IMR-90 (cell line): ENCODE results near the gene TSPAN3. TPM values are rescaled to one million over a fixed set of nuclear protein-coding genes. Genes with fewer than 3 reads are reported as not detected.
A peak's percentile ranks its signal among the peaks of the same experiment; 100 is the strongest.

ENCODE experiments used
- ATAC-seq: fragments of 200-7000 bp; cut with Tn5 transposase; 2 replicates; pipeline ENCODE4 v1.9.1; 2020; ENCODE audit warnings: low read depth, mild to moderate bottlenecking, moderate library complexity
- BruUV-seq: library from RNA; stranded (reverse); fragments of 400-500 nt; replicated peaks from 2 replicates; lab custom pipeline; 2021; lab: Mats Ljungman, UMichigan
- CTCF ChIA-PET: fragments of 300-600 bp; formaldehyde crosslinking; extraction: SDS; loops from one replicate; lab custom pipeline; 2021; ENCODE audit warnings: antibody characterized with exemption; lab: Yijun Ruan, JAX
- POLR2A ChIA-PET: fragments of 300-600 bp; sonication (Branson Sonifier 250); formaldehyde crosslinking; loops from one replicate; lab custom pipeline; 2022; ENCODE audit warnings: antibody characterized with exemption; ENCODE audit not compliant: unreplicated experiment; lab: Charles Lee
- DNase-seq: peaks from one replicate; pipeline ENCODE4 v3.0.0; 2013
- H2AFZ ChIP-seq: replicated peaks from 2 replicates; pipeline ENCODE3; 2013; ENCODE audit warnings: low read length, mild to moderate bottlenecking; ENCODE audit not compliant: poor library complexity
- H2AK5ac ChIP-seq: 2 replicates; pipeline ENCODE4 v1.6.1; 2013; ENCODE audit warnings: low read depth, low read length, inconsistent platforms
- H2AK9ac ChIP-seq: replicated peaks from 2 replicates; pipeline ENCODE3; 2013; ENCODE audit warnings: mild to moderate bottlenecking, low read depth, low read length, moderate library complexity; ENCODE audit not compliant: poor library complexity
- H2BK120ac ChIP-seq: 2 replicates; pipeline ENCODE4 v1.6.1; 2013; ENCODE audit warnings: low read depth, low read length, inconsistent platforms
- H2BK15ac ChIP-seq: 3 replicates; pipeline ENCODE4 v1.6.1; 2013; ENCODE audit warnings: low read depth, low read length, inconsistent platforms
- H2BK20ac ChIP-seq: 2 replicates; pipeline ENCODE4 v1.6.1; 2013; ENCODE audit warnings: low read depth, mild to moderate bottlenecking, inconsistent platforms, low read length, moderate library complexity
- H2BK5ac ChIP-seq: 2 replicates; pipeline ENCODE4 v1.6.1; 2013; ENCODE audit warnings: mild to moderate bottlenecking, low read depth, low read length, inconsistent platforms; ENCODE audit not compliant: poor library complexity, severe bottlenecking
- H3K14ac ChIP-seq: replicated peaks from 2 replicates; pipeline ENCODE4 v1.6.1; 2013; ENCODE audit warnings: low read depth, low read length, inconsistent platforms
- H3K18ac ChIP-seq: 2 replicates; pipeline ENCODE4 v1.6.1; 2013; ENCODE audit warnings: low read depth, low read length, control low read depth
- H3K23ac ChIP-seq: 2 replicates; pipeline ENCODE4 v1.6.1; 2013; ENCODE audit warnings: low read depth, low read length, inconsistent platforms
- H3K27ac ChIP-seq: 2 replicates; pipeline ENCODE4 v1.5.1; 2013; ENCODE audit warnings: mild to moderate bottlenecking, control low read depth, low read length; ENCODE audit not compliant: insufficient read depth
- H3K27me3 ChIP-seq: 2 replicates; pipeline ENCODE4 v1.6.1; 2013; ENCODE audit warnings: low read length; ENCODE audit not compliant: control insufficient read depth, insufficient read depth
- H3K36me3 ChIP-seq: 2 replicates; pipeline ENCODE4 v1.6.1; 2013; ENCODE audit warnings: low read length, mixed read lengths; ENCODE audit not compliant: control insufficient read depth, insufficient read depth
- H3K4ac ChIP-seq: 2 replicates; pipeline ENCODE4 v1.6.1; 2013; ENCODE audit warnings: low read depth, low read length, inconsistent platforms
- H3K4me1 ChIP-seq: 2 replicates; pipeline ENCODE4 v1.6.1; 2013; ENCODE audit warnings: low read length, mixed read lengths; ENCODE audit not compliant: control insufficient read depth, insufficient read depth
- H3K4me2 ChIP-seq: 2 replicates; pipeline ENCODE4 v1.6.1; 2013; ENCODE audit warnings: low read depth, mild to moderate bottlenecking, control low read depth, low read length, moderate library complexity
- H3K4me3 ChIP-seq: 2 replicates; pipeline ENCODE4 v1.5.1; 2013; ENCODE audit warnings: low read depth, mild to moderate bottlenecking, control low read depth, low read length, moderate library complexity; ENCODE audit not compliant: insufficient read depth
- H3K56ac ChIP-seq: 2 replicates; pipeline ENCODE4 v1.6.1; 2013; ENCODE audit warnings: low read length, inconsistent platforms; ENCODE audit not compliant: insufficient read depth; ENCODE audit errors: extremely low read depth
- H3K79me1 ChIP-seq, 2 experiments: 2 replicates each; pipeline ENCODE4 v1.6.1; 2013; ENCODE audit warnings: low read length in 2 of 2, inconsistent platforms in 1 of 2, low read depth in 1 of 2
- H3K9ac ChIP-seq: 2 replicates; pipeline ENCODE4 v1.6.1; 2013; ENCODE audit warnings: low read depth, low read length, control low read depth
- H3K9me1 ChIP-seq: 2 replicates; pipeline ENCODE4 v1.6.1; 2013; ENCODE audit warnings: low read length, inconsistent platforms; ENCODE audit not compliant: insufficient read depth
- H3K9me3 ChIP-seq: 2 replicates; pipeline ENCODE4 v1.6.1; 2013; ENCODE audit warnings: low read length; ENCODE audit not compliant: control insufficient read depth, insufficient read depth
- H4K20me1 ChIP-seq: 2 replicates; pipeline ENCODE4 v1.6.1; 2013; ENCODE audit warnings: low read length, inconsistent platforms; ENCODE audit not compliant: insufficient read depth
- H4K5ac ChIP-seq: 2 replicates; pipeline ENCODE4 v1.6.1; 2013; ENCODE audit warnings: mild to moderate bottlenecking, low read depth, low read length, control low read depth
- H4K8ac ChIP-seq, 2 experiments: 2 replicates each; pipeline ENCODE4 v1.6.1; 2013; ENCODE audit warnings: low read depth in 2 of 2, low read length in 2 of 2, control low read depth in 1 of 2, inconsistent platforms in 1 of 2
- H4K91ac ChIP-seq: 2 replicates; pipeline ENCODE4 v1.6.1; 2013; ENCODE audit warnings: low read depth, low read length, inconsistent platforms; ENCODE audit not compliant: insufficient read depth
- BHLHE40 ChIP-seq: fragments of 150-350 bp; IDR thresholded peaks from 2 replicates; pipeline ENCODE4 v1.6.1; 2016; ENCODE audit warnings: mild to moderate bottlenecking, low read depth, low read length
- CEBPB ChIP-seq: IDR thresholded peaks from 2 replicates; pipeline ENCODE4 v1.6.1; 2012; ENCODE audit warnings: low read depth, low read length, improper control_type of control experiment
- CHD1 ChIP-seq: IDR thresholded peaks from 2 replicates; pipeline ENCODE4 v1.6.1; 2012; ENCODE audit warnings: low read depth, low read length, improper control_type of control experiment
- CTCF ChIP-seq: conservative IDR thresholded peaks from 2 replicates; pipeline ENCODE4 v1.5.1; 2012; ENCODE audit warnings: mild to moderate bottlenecking, low read depth, low read length, improper control_type of control experiment
- ELK1 ChIP-seq: fragments of 150-350 bp; IDR thresholded peaks from 2 replicates; pipeline ENCODE4 v1.6.1; 2016; ENCODE audit warnings: low read depth, mild to moderate bottlenecking, low read length, moderate library complexity, borderline replicate concordance
- FOS ChIP-seq: fragments of 150-350 bp; IDR thresholded peaks from 2 replicates; pipeline ENCODE4 v1.6.1; 2016; ENCODE audit warnings: low read depth, low read length
- MAFK ChIP-seq: IDR thresholded peaks from 2 replicates; pipeline ENCODE4 v1.6.1; 2012; ENCODE audit warnings: low read depth, low read length, improper control_type of control experiment
- MAZ ChIP-seq: IDR thresholded peaks from 2 replicates; pipeline ENCODE4 v1.6.1; 2012; ENCODE audit warnings: low read depth, mild to moderate bottlenecking, low read length, improper control_type of control experiment, moderate library complexity, borderline replicate concordance
- MXI1 ChIP-seq: IDR thresholded peaks from 2 replicates; pipeline ENCODE4 v1.6.1; 2012; ENCODE audit warnings: low read depth, mild to moderate bottlenecking, low read length, moderate library complexity, borderline replicate concordance
- NFE2L2 ChIP-seq: fragments of 150-350 bp; IDR thresholded peaks from 2 replicates; pipeline ENCODE4 v1.6.1; 2016; ENCODE audit warnings: low read depth, mild to moderate bottlenecking, low read length
- POLR2A ChIP-seq: IDR thresholded peaks from 2 replicates; pipeline ENCODE4 v1.6.1; 2012; ENCODE audit warnings: mild to moderate bottlenecking, low read depth, low read length
- RAD21 ChIP-seq: IDR thresholded peaks from 2 replicates; pipeline ENCODE4 v1.6.1; 2012; ENCODE audit warnings: low read length, improper control_type of control experiment
- RCOR1 ChIP-seq: IDR thresholded peaks from 2 replicates; pipeline ENCODE4 v1.6.1; 2012; ENCODE audit warnings: mild to moderate bottlenecking, low read length, improper control_type of control experiment; ENCODE audit not compliant: insufficient replicate concordance
- RFX5 ChIP-seq: IDR thresholded peaks from 2 replicates; pipeline ENCODE4 v1.8.0; 2012; ENCODE audit warnings: low read depth, mild to moderate bottlenecking, low read length, moderate library complexity
- SMC3 ChIP-seq: fragments of 150-350 bp; IDR thresholded peaks from 2 replicates; pipeline ENCODE4 v1.6.1; 2016; ENCODE audit warnings: low read depth, mild to moderate bottlenecking, antibody characterized with exemption, low read length, moderate library complexity
- USF2 ChIP-seq: fragments of 150-350 bp; IDR thresholded peaks from 2 replicates; pipeline ENCODE4 v1.6.1; 2017; ENCODE audit warnings: mild to moderate bottlenecking, antibody characterized with exemption, low read length, low read depth
- WGBS, 2 experiments: methylation state at CpG; one replicate each; pipeline versions ENCODE4 v1.1.5 to v1.1.7; 2013; ENCODE audit warnings: missing lambda C conversion rate in 2 of 2; ENCODE audit not compliant: insufficient read length in 1 of 2; ENCODE audit errors: extremely low coverage in 2 of 2; 5-methylcytosine and 5-hydroxymethylcytosine counted together
- dilution Hi-C: fragments of 300-500 bp; cut with HindIII; formaldehyde crosslinking; loops from one replicate; pipeline ENCODE4 v1.14.3; 2018; ENCODE audit warnings: low sequenced_read_pairs; ENCODE audit not compliant: unreplicated experiment
- in situ Hi-C: fragments of 300-500 bp; cut with MboI; formaldehyde crosslinking; loops from 3 replicates; pipeline ENCODE4 v1.14.3; 2019; ENCODE audit warnings: low sequenced_read_pairs, inconsistent platforms, mixed read lengths
- intact Hi-C: fragments of 100-400 bp; cut with micrococcal nuclease; formaldehyde crosslinking; loops from 2 replicates; pipeline ENCODE4 v1.10.0; 2022
- polyA plus RNA-seq, 3 experiments: library from polyadenylated mRNA; depleted of rRNA; stranded (reverse); fragments of >200 nt; gene quantifications; 2 replicates each; pipeline ENCODE4 v1.2.3, GENCODE V29; 2012; ENCODE audit warnings: low replicate concordance in 1 of 3
- total RNA-seq: library from RNA; depleted of rRNA; stranded (reverse); fragments of >200 nt; gene quantifications from 2 replicates; pipeline ENCODE4 v1.2.3, GENCODE V29; 2012

TSPAN3 gene
- total and polyA plus RNA-seq, 2 of the 4 experiments (the other 2 are of a cell fraction) = 270 to 295 TPM

- no peak overlapping the region for H3K14ac ChIP-seq
- intact Hi-C loops = no loop called here
- H4K5ac ChIP-seq = no peak overlapping the region
- no peaks in the 10 kb centered on the region for H4K20me1 ChIP-seq
- no peak overlapping the region for H2BK15ac ChIP-seq
- 100% methylated on average over 3 of the region's 4 CpGs; no CpG with 5 or more reads in 1 of the 2 experiments for WGBS, 2 experiments
- H3K9me3 ChIP-seq = no peaks in the 10 kb centered on the region
- no peak overlapping the region for H2BK120ac ChIP-seq
- no peak overlapping the region for H2AK9ac ChIP-seq
- H2AK5ac ChIP-seq = no peak overlapping the region
- no peak overlapping the region for H2BK20ac ChIP-seq
- no peaks in the 10 kb centered on the region for H3K36me3 ChIP-seq
- no peak overlapping the region for H4K91ac ChIP-seq
- no peak overlapping the region for H3K9ac ChIP-seq
- H3K9me1 ChIP-seq = peaks cover 3% of the 10 kb centered on the region; the same call in 1 of the 2 replicates
- H3K4me3 ChIP-seq = no peak overlapping the region
- H3K4me1 ChIP-seq = peaks cover 6% of the 10 kb centered on the region
- BruUV-seq = no TSS peak
- dilution Hi-C loops = no loop called here
- CTCF ChIA-PET = no interaction called here
- ATAC-seq = no peak
- H3K23ac ChIP-seq = no peak overlapping the region
- no peak overlapping the region for H3K27ac ChIP-seq
- no peak for DNase-seq
- no peak overlapping the region for H2BK5ac ChIP-seq
- peak overlapping the region; percentile 8 for H2AFZ ChIP-seq
- no peaks in the 10 kb centered on the region for H3K79me1 ChIP-seq
- no peak overlapping the region for H3K4me2 ChIP-seq
- no peak overlapping the region for H3K4ac ChIP-seq
- H3K27me3 ChIP-seq = peaks cover 16% of the 10 kb centered on the region
- TF ChIP-seq POLR2A (no peak), MXI1 (no peak), CHD1 (no peak), CTCF (no peak), FOS (no peak), MAZ (no peak), RFX5 (no peak), NFE2L2 (no peak), SMC3 (no peak), ELK1 (no peak), BHLHE40 (no peak), USF2 (no peak), CEBPB (no peak), MAFK (no peak), RCOR1 (no peak), RAD21 (no peak)
- H4K8ac ChIP-seq = no peak overlapping the region
- no peak overlapping the region for H3K56ac ChIP-seq
- POLR2A ChIA-PET = no interaction called here
- in situ Hi-C loops = no loop called here
- no peak overlapping the region for H3K18ac ChIP-seq
Measured at GRCh38 chr15:77001351-77001750, 69.6 kb downstream of the TSPAN3 start.
